Measurements from ENCODE around the gene STX7.

STX7 gene

GRCh38 chr6:132404736-132405135 lies 108.2 kb downstream of the STX7 start:
- no peak overlapping the region for H3K4me3 ChIP-seq (ENCODE audit: low read length)
- H3K9me3 ChIP-seq (ENCODE audit: control insufficient read depth, low read depth, low read length): no peaks in the 10 kb centered on the region
- peaks cover 10% of the 10 kb centered on the region for H3K4me1 ChIP-seq (ENCODE audit: control insufficient read depth, low read depth, low read length)
- peaks cover 39% of the 10 kb centered on the region for H3K27me3 ChIP-seq (ENCODE audit: control insufficient read depth, insufficient read depth, low read length)
- no peak overlapping the region for H3K9ac ChIP-seq (ENCODE audit: low read length)
- no peak overlapping the region for H3K27ac ChIP-seq (ENCODE audit: low read length)
- H3K36me3 ChIP-seq (ENCODE audit: control insufficient read depth, low read depth, low read length): no peaks in the 10 kb centered on the region

- H3K9me3 ChIP-seq (ENCODE audit: control insufficient read depth, low read depth, low read length): no peaks in the 10 kb centered on the region
- H3K27ac ChIP-seq (ENCODE audit: low read length): no peak overlapping the region
- no peaks in the 10 kb centered on the region for H3K36me3 ChIP-seq (ENCODE audit: control insufficient read depth, low read depth, low read length)
- H3K4me3 ChIP-seq (ENCODE audit: low read length): no peak overlapping the region
- H3K27me3 ChIP-seq (ENCODE audit: control insufficient read depth, insufficient read depth, low read length): peaks cover 43% of the 10 kb centered on the region
- peaks cover 10% of the 10 kb centered on the region for H3K4me1 ChIP-seq (ENCODE audit: control insufficient read depth, low read depth, low read length)
- no peak overlapping the region for H3K9ac ChIP-seq (ENCODE audit: low read length)
Measured at GRCh38 chr6:132404330-132404729, 108.6 kb downstream of the STX7 start.

GRCh38 chr6:132401618-132402285 lies 111.2 kb downstream of the STX7 start:
- Histone ChIP-seq H3K4me1 (ENCODE audit: control insufficient read depth, low read depth, low read length) (peaks cover 10% of the 10 kb centered on the region), H3K27me3 (ENCODE audit: control insufficient read depth, insufficient read depth, low read length) (peaks cover 47% of the 10 kb centered on the region), H3K4me3 (ENCODE audit: low read length) (peak overlapping the region; percentile 57), H3K36me3 (ENCODE audit: control insufficient read depth, low read depth, low read length) (no peaks in the 10 kb centered on the region), H3K9ac (ENCODE audit: low read length) (no peak overlapping the region), H3K9me3 (ENCODE audit: control insufficient read depth, low read depth, low read length) (no peaks in the 10 kb centered on the region), H3K27ac (ENCODE audit: low read length) (no peak overlapping the region)

GRCh38 chr6:132400883-132401617 lies 111.9 kb downstream of the STX7 start, which contains the start of gene MOXD1:
Gene MOXD1, minus strand, starts transcription at chr6:132401475. Its CDS starts 49 bp downstream, at chr6:132401426.
- Histone ChIP-seq H3K27me3 (ENCODE audit: control insufficient read depth, insufficient read depth, low read length) (peaks cover 47% of the 10 kb centered on the region), H3K9ac (ENCODE audit: low read length) (no peak within 1 kb of the TSS), H3K36me3 (ENCODE audit: control insufficient read depth, low read depth, low read length) (no peaks in the 10 kb centered on the region), H3K4me1 (ENCODE audit: control insufficient read depth, low read depth, low read length) (peaks cover 10% of the 10 kb centered on the region), H3K4me3 (ENCODE audit: low read length) (peak within 1 kb of the TSS; percentile 57), H3K9me3 (ENCODE audit: control insufficient read depth, low read depth, low read length) (no peaks in the 10 kb centered on the region), H3K27ac (ENCODE audit: low read length) (no peak within 1 kb of the TSS)

- H3K27ac ChIP-seq (ENCODE audit: low read length): no peak overlapping the region
- peaks cover 10% of the 10 kb centered on the region for H3K4me1 ChIP-seq (ENCODE audit: control insufficient read depth, low read depth, low read length)
- no peaks in the 10 kb centered on the region for H3K9me3 ChIP-seq (ENCODE audit: control insufficient read depth, low read depth, low read length)
- peaks cover 47% of the 10 kb centered on the region for H3K27me3 ChIP-seq (ENCODE audit: control insufficient read depth, insufficient read depth, low read length)
- H3K36me3 ChIP-seq (ENCODE audit: control insufficient read depth, low read depth, low read length): no peaks in the 10 kb centered on the region
- no peak overlapping the region for H3K9ac ChIP-seq (ENCODE audit: low read length)
- H3K4me3 ChIP-seq (ENCODE audit: low read length): peak overlapping the region; percentile 57
Measured at GRCh38 chr6:132400555-132400882, 112.4 kb downstream of the STX7 start.

GRCh38 chr6:132399376-132400074 lies 113.4 kb downstream of the STX7 start:
- Histone ChIP-seq H3K4me3 (ENCODE audit: low read length) (no peak overlapping the region), H3K36me3 (ENCODE audit: control insufficient read depth, low read depth, low read length) (no peaks in the 10 kb centered on the region), H3K27ac (ENCODE audit: low read length) (no peak overlapping the region), H3K9ac (ENCODE audit: low read length) (no peak overlapping the region), H3K9me3 (ENCODE audit: control insufficient read depth, low read depth, low read length) (peaks cover 2% of the 10 kb centered on the region), H3K27me3 (ENCODE audit: control insufficient read depth, insufficient read depth, low read length) (peaks cover 47% of the 10 kb centered on the region), H3K4me1 (ENCODE audit: control insufficient read depth, low read depth, low read length) (peaks cover 7% of the 10 kb centered on the region)

Data from iPS-18a (cell line).